Sigmoid colon (tissue), 7 donors: ENCODE results near the gene S1PR3. TPM values are rescaled to one million over a fixed set of nuclear protein-coding genes. Genes with fewer than 3 reads are reported as not detected.

Experiments
- DNase-seq: peaks from one replicate; pipeline ENCODE4 v3.0.0-alpha.2; 2019
- H3K27ac ChIP-seq, 4 donors: fragments of 200-600 bp; sonication (generic); one replicate each; pipeline ENCODE4 v1.5.1; 2016 to 2019; ENCODE audit warnings: mild to moderate bottlenecking in 1 of 4
- H3K27me3 ChIP-seq, 3 donors: fragments of 200-600 bp; sonication (generic); one replicate each; pipeline ENCODE4 v1.5.1; 2019; ENCODE audit warnings: mild to moderate bottlenecking in 1 of 3
- H3K36me3 ChIP-seq, 4 donors: fragments of 200-600 bp; sonication (generic); one replicate each; pipeline ENCODE4 v1.5.1; 2016 to 2019
- H3K4me1 ChIP-seq, 4 donors: fragments of 200-600 bp; sonication (generic); one replicate each; pipeline ENCODE4 v1.5.1; 2017 to 2019
- H3K4me3 ChIP-seq, 4 donors: fragments of 200-600 bp; sonication (generic); one replicate each; pipeline ENCODE4 v1.5.1; 2017 to 2019; ENCODE audit warnings: mild to moderate bottlenecking in 2 of 4, moderate library complexity in 1 of 4
- H3K9me3 ChIP-seq, 4 donors: fragments of 200-600 bp in 3 of 4; sonication (generic) in 3 of 4; one replicate each; pipeline versions ENCODE4 v1.5.1 to v1.6.1; 2013 to 2019
- EP300 ChIP-seq, 4 donors: sonication (generic); formaldehyde crosslinking; IDR thresholded peaks; one replicate each; pipeline ENCODE4 v1.6.1; 2017; ENCODE audit warnings: antibody characterized with exemption in 4 of 4
- POLR2A ChIP-seq, 2 donors: fragments of 450-650 bp; IDR thresholded peaks; one replicate each; pipeline ENCODE4 v1.6.1; 2016; ENCODE audit warnings: antibody characterized with exemption in 2 of 2, mild to moderate bottlenecking in 2 of 2, moderate library complexity in 2 of 2
- POLR2AphosphoS5 ChIP-seq, 4 donors: sonication (generic); formaldehyde crosslinking; IDR thresholded peaks; one replicate each; pipeline ENCODE4 v1.6.1; 2017; ENCODE audit warnings: antibody characterized with exemption in 4 of 4
- WGBS, 2 donors: extraction: QIAGEN DNeasy Blood & Tissue Kit; methylation state at CpG; one replicate each; pipeline ENCODE4 v1.1.7; 2013; 5-methylcytosine and 5-hydroxymethylcytosine counted together
- intact Hi-C: fragments of 100-400 bp; cut with DNase I; formaldehyde crosslinking; loops from one replicate; pipeline ENCODE4 v1.15.1; 2023
- polyA plus RNA-seq, 3 donors: library from polyadenylated mRNA; stranded (reverse); fragments of 200-250 nt; gene quantifications; one replicate each; pipeline ENCODE4 v1.2.3, GENCODE V29; 2013
- total RNA-seq, 4 donors: library from RNA; depleted of rRNA; stranded (reverse); fragments of >200 nt; gene quantifications; one replicate each; pipeline ENCODE4 v1.1.0, GENCODE V29; 2016
- TF ChIP-seq, protein P1 (sequence below), 4 experiments: fragments of 450-650 bp in 3 of 4; fragments of 200-600 bp in 1 of 4; IDR thresholded peaks; one replicate each; pipeline ENCODE4 v1.5.1; 2016 to 2019; ENCODE audit warnings: antibody characterized with exemption in 4 of 4, mild to moderate bottlenecking in 3 of 4, moderate library complexity in 2 of 4
- donor health status: healthy with polysubstance abuse.
- donor health status: Bipolar disorder and iron deficiency.
- donor health status: healthy.

The S1PR3 gene
- total and polyA plus RNA-seq, 7 donors: 0.23 to 33.0 (median 10.4) TPM

DNA sequence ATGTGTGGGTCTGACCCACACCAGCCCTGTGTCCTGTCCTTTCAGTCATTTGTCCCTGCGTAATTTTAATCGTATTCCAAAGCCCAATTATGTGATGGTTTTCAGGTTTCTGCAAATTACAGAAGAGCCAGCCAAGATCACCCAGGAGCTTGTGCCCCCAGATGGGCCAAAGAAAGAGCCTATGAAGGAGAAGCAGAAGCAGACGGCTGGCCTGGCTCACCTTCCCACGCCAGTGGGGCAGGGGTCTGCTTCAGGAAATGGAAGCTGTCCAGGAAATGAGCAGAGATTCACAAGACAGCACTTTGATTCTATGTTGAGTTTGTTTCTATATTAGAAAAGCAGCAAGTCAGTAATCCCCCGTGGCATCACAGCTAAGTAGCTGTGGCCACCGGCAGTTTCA lies 11.7 kb downstream of the S1PR3 start:
- no peaks in the 10 kb centered on the region for H3K27me3 ChIP-seq
- peak overlapping the region in 1 of 4 donors; percentile 98 for H3K27ac ChIP-seq
- no peaks in the 10 kb centered on the region for H3K36me3 ChIP-seq
- H3K4me3 ChIP-seq: no peak overlapping the region
- H3K9me3 ChIP-seq: no peaks in the 10 kb centered on the region
- 84 to 87% methylated on average over 6 of the region's 6 CpGs for WGBS, 2 donors
- intact Hi-C loops: loop anchor here (10.0 kb wide), 1 partner anchor 898 kb away; no protein-coding TSS in a partner anchor
- no peak for DNase-seq
- TF ChIP-seq POLR2AphosphoS5 (IDR thresholded peaks at IDR 0.05) (no peak), EP300 (IDR thresholded peaks at IDR 0.05) (no peak), POLR2A (IDR thresholded peaks at IDR 0.05) (no peak)
- TF ChIP-seq, protein P1, sequence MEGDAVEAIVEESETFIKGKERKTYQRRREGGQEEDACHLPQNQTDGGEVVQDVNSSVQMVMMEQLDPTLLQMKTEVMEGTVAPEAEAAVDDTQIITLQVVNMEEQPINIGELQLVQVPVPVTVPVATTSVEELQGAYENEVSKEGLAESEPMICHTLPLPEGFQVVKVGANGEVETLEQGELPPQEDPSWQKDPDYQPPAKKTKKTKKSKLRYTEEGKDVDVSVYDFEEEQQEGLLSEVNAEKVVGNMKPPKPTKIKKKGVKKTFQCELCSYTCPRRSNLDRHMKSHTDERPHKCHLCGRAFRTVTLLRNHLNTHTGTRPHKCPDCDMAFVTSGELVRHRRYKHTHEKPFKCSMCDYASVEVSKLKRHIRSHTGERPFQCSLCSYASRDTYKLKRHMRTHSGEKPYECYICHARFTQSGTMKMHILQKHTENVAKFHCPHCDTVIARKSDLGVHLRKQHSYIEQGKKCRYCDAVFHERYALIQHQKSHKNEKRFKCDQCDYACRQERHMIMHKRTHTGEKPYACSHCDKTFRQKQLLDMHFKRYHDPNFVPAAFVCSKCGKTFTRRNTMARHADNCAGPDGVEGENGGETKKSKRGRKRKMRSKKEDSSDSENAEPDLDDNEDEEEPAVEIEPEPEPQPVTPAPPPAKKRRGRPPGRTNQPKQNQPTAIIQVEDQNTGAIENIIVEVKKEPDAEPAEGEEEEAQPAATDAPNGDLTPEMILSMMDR (IDR thresholded peaks at IDR 0.05): no peak
- H3K4me1 ChIP-seq: peaks cover 0 to 41% (median 38%) of the 10 kb centered on the region in 4 donors

DNA sequence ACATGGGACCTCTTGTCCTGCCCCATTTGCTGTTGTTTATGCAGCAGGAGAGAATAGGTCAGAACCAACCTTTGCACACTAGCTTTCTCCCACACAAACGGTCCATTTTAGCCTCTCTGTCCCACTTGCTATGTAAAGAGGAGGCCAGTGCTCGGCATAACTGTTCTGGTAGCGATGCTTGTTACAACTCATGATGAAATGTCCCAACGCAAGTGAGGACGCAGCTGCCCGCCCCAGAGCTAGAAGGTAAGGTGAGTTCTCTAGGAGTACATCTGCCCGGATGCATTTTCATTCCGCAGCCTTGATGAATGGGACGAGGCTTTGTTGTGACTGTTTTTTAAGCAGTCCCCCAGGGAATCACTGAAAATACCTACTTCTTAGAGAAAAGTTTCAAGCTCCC lies 14.1 kb downstream of the S1PR3 start:
- DNase-seq: no peak
- no peaks in the 10 kb centered on the region for H3K27me3 ChIP-seq
- H3K27ac ChIP-seq: no peak overlapping the region
- intact Hi-C loops: loop anchor here (10.0 kb wide), 1 partner anchor 901 kb away; no protein-coding TSS in a partner anchor
- no peak overlapping the region for H3K4me3 ChIP-seq
- WGBS, 2 donors: 86 to 91% methylated on average over 9 of the region's 9 CpGs
- H3K9me3 ChIP-seq: no peaks in the 10 kb centered on the region
- no peak for TF ChIP-seq POLR2A (IDR thresholded peaks at IDR 0.05)
- TF ChIP-seq EP300 (IDR thresholded peaks at IDR 0.05): no peak
- TF ChIP-seq, protein P1 (IDR thresholded peaks at IDR 0.05): no peak
- no peak for TF ChIP-seq POLR2AphosphoS5 (IDR thresholded peaks at IDR 0.05)
- no peaks in the 10 kb centered on the region for H3K36me3 ChIP-seq
- H3K4me1 ChIP-seq: peaks cover 0 to 24% (median 16%) of the 10 kb centered on the region in 4 donors

DNA sequence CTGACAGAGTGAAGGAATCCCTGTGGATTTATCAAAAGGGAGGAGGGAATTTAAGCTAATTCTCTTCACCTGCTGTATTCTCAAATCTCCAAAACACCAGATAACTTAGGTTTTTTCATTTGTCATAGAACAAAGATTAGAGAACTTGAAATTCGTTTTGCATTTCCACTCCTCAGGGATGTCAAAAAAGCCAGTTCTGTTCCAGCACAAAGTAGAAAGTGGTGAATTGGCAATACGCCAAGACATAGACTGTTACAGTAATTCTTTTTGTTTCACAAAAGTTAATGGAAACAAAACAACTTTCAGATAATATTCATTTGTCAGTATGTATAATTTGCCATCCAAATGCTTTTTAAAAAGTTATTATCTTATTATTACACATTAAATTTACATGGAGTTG lies 15.0 kb downstream of the S1PR3 start:
- intact Hi-C loops: loop anchor here (10.0 kb wide), 1 partner anchor 901 kb away; no protein-coding TSS in a partner anchor
- H3K4me3 ChIP-seq: no peak overlapping the region
- H3K27ac ChIP-seq: peak overlapping the region in 1 of 4 donors; percentile 17
- 26 to 51% methylated on average over 2 of the region's 2 CpGs for WGBS, 2 donors
- peaks cover 0 to 14% (median 7%) of the 10 kb centered on the region in 4 donors for H3K4me1 ChIP-seq
- no peak for TF ChIP-seq EP300 (IDR thresholded peaks at IDR 0.05)
- TF ChIP-seq POLR2AphosphoS5 (IDR thresholded peaks at IDR 0.05): no peak
- TF ChIP-seq, protein P1 (IDR thresholded peaks at IDR 0.05): no peak
- no peak for TF ChIP-seq POLR2A (IDR thresholded peaks at IDR 0.05)
- no peaks in the 10 kb centered on the region for H3K27me3 ChIP-seq
- H3K36me3 ChIP-seq: no peaks in the 10 kb centered on the region
- no peak for DNase-seq
- no peaks in the 10 kb centered on the region for H3K9me3 ChIP-seq

DNA sequence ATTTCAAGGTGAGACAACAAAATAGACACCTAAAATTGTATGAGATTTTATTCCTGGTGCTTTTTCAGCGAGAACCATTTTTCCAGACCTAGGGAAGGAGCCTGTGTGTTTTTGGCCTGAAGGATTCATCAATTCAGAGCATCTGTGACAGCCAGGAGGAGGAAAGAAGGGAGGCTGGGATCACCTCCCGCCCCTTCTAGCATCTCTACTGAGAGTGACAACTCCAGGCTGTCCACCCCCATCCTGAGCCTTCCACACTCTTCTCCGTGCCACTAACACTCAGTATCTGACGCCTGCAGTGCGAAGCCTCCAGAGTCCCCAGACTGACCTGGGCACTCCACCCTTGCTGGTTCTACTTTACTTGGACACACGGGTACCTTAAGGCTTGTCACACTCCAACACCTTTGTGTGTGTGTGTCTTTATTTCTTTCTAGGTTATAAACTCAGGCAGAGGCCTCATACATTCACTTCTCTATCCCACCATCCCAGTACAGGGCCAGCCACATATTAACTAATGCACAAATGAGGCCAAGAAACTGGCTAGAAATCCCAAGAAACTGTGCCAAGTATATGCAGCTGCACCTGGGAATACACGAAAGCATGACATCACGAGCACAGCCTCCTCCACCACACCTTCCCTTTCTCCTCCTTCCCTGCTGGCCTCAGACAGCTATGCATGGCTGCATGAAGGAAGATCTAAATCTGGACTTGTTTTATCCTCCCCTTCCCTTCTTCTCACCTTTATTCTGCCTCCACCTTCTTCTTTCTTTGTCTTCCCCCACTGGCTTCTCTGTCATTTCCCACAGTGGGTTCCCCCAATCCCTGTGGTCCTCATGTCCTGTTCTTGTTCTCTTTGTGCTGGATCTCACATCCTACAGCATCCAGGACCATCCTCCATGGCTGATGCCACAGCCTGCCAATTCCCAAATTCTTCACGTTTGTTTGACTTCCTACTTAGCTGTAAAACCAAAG lies 16.0 kb downstream of the S1PR3 start:
- intact Hi-C loops: loop anchor here (10.0 kb wide), 1 partner anchor 902 kb away; no protein-coding TSS in a partner anchor

More for the DNA sequence above, 16.0 kb downstream of the S1PR3 start:
- no peaks in the 10 kb centered on the region for H3K27me3 ChIP-seq
- H3K36me3 ChIP-seq: no peaks in the 10 kb centered on the region
- H3K9me3 ChIP-seq: no peaks in the 10 kb centered on the region
- no peak for DNase-seq
- peaks cover 0 to 9% (median 3%) of the 10 kb centered on the region in 4 donors for H3K4me1 ChIP-seq
- no peak overlapping the region for H3K4me3 ChIP-seq
- 46 to 71% methylated on average over 9 of the region's 9 CpGs for WGBS, 2 donors
- H3K27ac ChIP-seq: no peak overlapping the region
- no peak for TF ChIP-seq POLR2A (IDR thresholded peaks at IDR 0.05)
- no peak for TF ChIP-seq EP300 (IDR thresholded peaks at IDR 0.05)
